ENCODE results near the gene RAB11B. TPM values are rescaled to one million over a fixed set of nuclear protein-coding genes. Genes with fewer than 3 reads are reported as not detected.

RAB11B gene
- total and polyA plus RNA-seq, 2 of the 13 experiments (the other 11 are each of a cell fraction or from before 2014, with no cell fraction given), result 6.0 to 28.4 TPM

- TF ChIP-seq NR2F2 (IDR thresholded peaks at IDR 0.05; ENCODE audit: borderline replicate concordance, low read depth) (no peak), ATF2 (CRISPR knock-in tag; IDR thresholded peaks at IDR 0.05) (no peak), CCDC6 (CRISPR knock-in tag; IDR thresholded peaks at IDR 0.05) (no peak), ZNF577 (CRISPR knock-in tag; IDR thresholded peaks at IDR 0.05; ENCODE audit: borderline replicate concordance, low read depth) (no peak), PHF8 (CRISPR knock-in tag; IDR thresholded peaks at IDR 0.05) (no peak), MTF2 (CRISPR knock-in tag; IDR thresholded peaks at IDR 0.05; ENCODE audit: borderline replicate concordance) (no peak), ZBTB2 (CRISPR knock-in tag; IDR thresholded peaks at IDR 0.05; ENCODE audit: low read depth) (no peak), KLF16 (CRISPR knock-in tag; IDR thresholded peaks at IDR 0.05) (no peak), ZNF678 (CRISPR knock-in tag; IDR thresholded peaks at IDR 0.05) (no peak), ZNF564 (CRISPR knock-in tag; IDR thresholded peaks at IDR 0.05) (no peak), MTF1 (CRISPR knock-in tag; IDR thresholded peaks at IDR 0.05) (no peak), FOXK2 (IDR thresholded peaks at IDR 0.05) (no peak), ATF5 (CRISPR knock-in tag; IDR thresholded peaks at IDR 0.05; ENCODE audit: low read depth) (no peak), ZNF468 (CRISPR knock-in tag; IDR thresholded peaks at IDR 0.05) (no peak), ZNF543 (CRISPR knock-in tag; IDR thresholded peaks at IDR 0.05) (no peak), ZNF234 (CRISPR knock-in tag; conservative IDR thresholded peaks at IDR 0.05) (no peak), MAFG (CRISPR knock-in tag; IDR thresholded peaks at IDR 0.05) (no peak), YEATS4 (CRISPR knock-in tag; IDR thresholded peaks at IDR 0.05; ENCODE audit: borderline replicate concordance) (no peak; the same call in 1 of the 2 replicates), ZNF460 (CRISPR knock-in tag; IDR thresholded peaks at IDR 0.05; ENCODE audit: borderline replicate concordance) (no peak)
- TF ChIP-seq, protein P1, sequence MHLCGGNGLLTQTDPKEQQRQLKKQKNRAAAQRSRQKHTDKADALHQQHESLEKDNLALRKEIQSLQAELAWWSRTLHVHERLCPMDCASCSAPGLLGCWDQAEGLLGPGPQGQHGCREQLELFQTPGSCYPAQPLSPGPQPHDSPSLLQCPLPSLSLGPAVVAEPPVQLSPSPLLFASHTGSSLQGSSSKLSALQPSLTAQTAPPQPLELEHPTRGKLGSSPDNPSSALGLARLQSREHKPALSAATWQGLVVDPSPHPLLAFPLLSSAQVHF (CRISPR knock-in tag; IDR thresholded peaks at IDR 0.05), result no peak
- TF ChIP-seq, protein P2, sequence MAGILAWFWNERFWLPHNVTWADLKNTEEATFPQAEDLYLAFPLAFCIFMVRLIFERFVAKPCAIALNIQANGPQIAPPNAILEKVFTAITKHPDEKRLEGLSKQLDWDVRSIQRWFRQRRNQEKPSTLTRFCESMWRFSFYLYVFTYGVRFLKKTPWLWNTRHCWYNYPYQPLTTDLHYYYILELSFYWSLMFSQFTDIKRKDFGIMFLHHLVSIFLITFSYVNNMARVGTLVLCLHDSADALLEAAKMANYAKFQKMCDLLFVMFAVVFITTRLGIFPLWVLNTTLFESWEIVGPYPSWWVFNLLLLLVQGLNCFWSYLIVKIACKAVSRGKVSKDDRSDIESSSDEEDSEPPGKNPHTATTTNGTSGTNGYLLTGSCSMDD (CRISPR knock-in tag; IDR thresholded peaks at IDR 0.05), result no peak
- TF ChIP-seq, protein P3, sequence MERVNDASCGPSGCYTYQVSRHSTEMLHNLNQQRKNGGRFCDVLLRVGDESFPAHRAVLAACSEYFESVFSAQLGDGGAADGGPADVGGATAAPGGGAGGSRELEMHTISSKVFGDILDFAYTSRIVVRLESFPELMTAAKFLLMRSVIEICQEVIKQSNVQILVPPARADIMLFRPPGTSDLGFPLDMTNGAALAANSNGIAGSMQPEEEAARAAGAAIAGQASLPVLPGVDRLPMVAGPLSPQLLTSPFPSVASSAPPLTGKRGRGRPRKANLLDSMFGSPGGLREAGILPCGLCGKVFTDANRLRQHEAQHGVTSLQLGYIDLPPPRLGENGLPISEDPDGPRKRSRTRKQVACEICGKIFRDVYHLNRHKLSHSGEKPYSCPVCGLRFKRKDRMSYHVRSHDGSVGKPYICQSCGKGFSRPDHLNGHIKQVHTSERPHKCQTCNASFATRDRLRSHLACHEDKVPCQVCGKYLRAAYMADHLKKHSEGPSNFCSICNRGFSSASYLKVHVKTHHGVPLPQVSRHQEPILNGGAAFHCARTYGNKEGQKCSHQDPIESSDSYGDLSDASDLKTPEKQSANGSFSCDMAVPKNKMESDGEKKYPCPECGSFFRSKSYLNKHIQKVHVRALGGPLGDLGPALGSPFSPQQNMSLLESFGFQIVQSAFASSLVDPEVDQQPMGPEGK (CRISPR knock-in tag; IDR thresholded peaks at IDR 0.05), result 0 out of 2 replicates have a peak, but pooled peaks have one; percentile 43
Measured at GRCh38 chr19:8361921-8362793, 28.0 kb upstream of the RAB11B start (continued).
